HS-27A (cell line): Measurements from ENCODE around the gene BLVRB.
"Not testable (repeated sequence)": the region's sequence is repeated elsewhere in the genome, so short reads cannot be mapped to it uniquely, and the experiment has no call there.

Experiments
- DNase-seq: peaks from one replicate; pipeline ENCODE4 v3.0.0-alpha.2; 2012; ENCODE audit warnings: low read depth, missing footprints

BLVRB gene

GRCh38 chr19:40465557-40466218 lies at the start of gene BLVRB:
BLVRB (minus strand) TSS chr19:40465745; CDS start chr19:40465688, 57 bp downstream.
- peak; percentile 99 for DNase-seq

- DNase-seq, result no peak
Measured at GRCh38 chr19:40513741-40514315, 48.3 kb upstream of the BLVRB start.

GRCh38 chr19:40513345-40513678 lies 47.8 kb upstream of the BLVRB start:
- DNase-seq, result no peak

GRCh38 chr19:40512473-40513344 lies 47.2 kb upstream of the BLVRB start:
- no peak for DNase-seq

- no peak for DNase-seq
Measured at GRCh38 chr19:40512110-40512472, 46.5 kb upstream of the BLVRB start.

GRCh38 chr19:40511487-40511886 lies 45.9 kb upstream of the BLVRB start:
- DNase-seq, result no peak

- DNase-seq, result peak; percentile 84
Measured at GRCh38 chr19:40510526-40511115, 45.1 kb upstream of the BLVRB start.

GRCh38 chr19:40508739-40509260 lies 43.3 kb upstream of the BLVRB start:
- DNase-seq, result no peak

- no peak for DNase-seq
Measured at GRCh38 chr19:40507892-40508291, 42.3 kb upstream of the BLVRB start.

GRCh38 chr19:40506099-40506498 lies 40.6 kb upstream of the BLVRB start:
- no peak for DNase-seq

GRCh38 chr19:40503320-40503695 lies 37.8 kb upstream of the BLVRB start:
- no peak for DNase-seq

- no peak for DNase-seq
Measured at GRCh38 chr19:40502647-40503319, 37.2 kb upstream of the BLVRB start.

GRCh38 chr19:40502081-40502480 lies 36.5 kb upstream of the BLVRB start:
- DNase-seq, result no peak

GRCh38 chr19:40501599-40501998 lies 36.1 kb upstream of the BLVRB start:
- DNase-seq, result no peak

- DNase-seq, result not testable (repeated sequence)
Measured at GRCh38 chr19:40500678-40501530, 35.4 kb upstream of the BLVRB start.

- DNase-seq, result no peak
Measured at GRCh38 chr19:40499320-40499719, 33.8 kb upstream of the BLVRB start.

GRCh38 chr19:40497214-40497613 lies 31.7 kb upstream of the BLVRB start:
- no peak for DNase-seq

- DNase-seq, result no peak
Measured at GRCh38 chr19:40494191-40494838, 28.8 kb upstream of the BLVRB start.

- no peak for DNase-seq
Measured at GRCh38 chr19:40493778-40494177, 28.2 kb upstream of the BLVRB start.

- no peak for DNase-seq
Measured at GRCh38 chr19:40492274-40492673, 26.7 kb upstream of the BLVRB start.

- no peak for DNase-seq
Measured at GRCh38 chr19:40489882-40490230, 24.3 kb upstream of the BLVRB start.
